ENCODE results near the gene EDIL3. TPM values are rescaled to one million over a fixed set of nuclear protein-coding genes. Genes with fewer than 3 reads are reported as not detected.

The EDIL3 gene
- total and polyA plus RNA-seq, 2 donors (not counting 1 experiment from before 2014, with no cell fraction given), result not detected

DNA sequence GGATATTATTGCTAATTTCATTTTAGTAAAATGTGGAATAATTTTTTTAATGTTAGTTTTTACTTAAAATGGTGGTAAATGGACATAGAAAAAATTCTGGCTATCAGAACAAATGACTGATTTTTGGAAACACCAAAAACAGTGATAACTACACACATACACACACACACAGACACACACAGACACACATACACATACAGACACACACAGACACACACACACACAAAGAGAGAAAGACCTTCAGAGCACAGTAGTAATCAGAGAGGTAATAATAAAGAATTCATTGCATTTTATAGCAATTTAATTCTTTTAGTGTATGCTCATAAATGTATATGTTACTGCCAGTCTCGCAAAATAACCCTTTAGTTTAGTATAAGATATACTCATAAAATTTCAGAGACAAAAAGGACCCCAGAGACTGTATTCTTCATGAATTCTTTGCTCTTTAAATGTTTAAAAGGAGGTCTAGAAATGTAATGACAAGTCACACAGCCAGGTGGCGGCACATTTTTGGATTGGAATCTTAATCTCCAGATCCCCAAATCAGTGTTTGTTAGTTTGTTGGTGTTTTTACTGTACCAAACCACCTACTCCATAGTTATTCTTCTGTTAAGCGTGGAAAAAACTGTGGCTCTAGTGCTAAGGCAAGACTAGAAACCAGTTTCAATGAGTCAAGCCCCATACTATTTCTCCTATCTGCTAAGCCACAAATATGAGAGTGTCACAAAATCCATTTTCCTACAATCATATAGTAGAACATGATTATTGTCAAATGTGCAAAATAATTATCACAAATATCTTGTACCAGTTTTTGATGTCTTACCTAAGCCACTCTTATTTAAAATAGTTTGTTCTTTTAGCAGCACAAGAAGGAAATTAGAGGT, 109.9 kb downstream of the EDIL3 start:
- ATAC-seq (ENCODE audit: low read depth) (no peak), DNase-seq (no peak)
- CTCF ChIA-PET, result no interaction called here
- Histone ChIP-seq H3K4me3 (ENCODE audit: control extremely low read depth in 1 of 5, extremely low read depth in 1 of 5, insufficient read depth in 1 of 5, low read depth in 2 of 5, low read length in 4 of 5) (no peak overlapping the region), H3K9ac (ENCODE audit: low read length) (no peak overlapping the region), H3K4me1 (ENCODE audit: control insufficient read depth in 2 of 2, insufficient read depth in 2 of 2, low read length in 2 of 2) (no peaks in the 10 kb centered on the region), H3K4me2 (replicated peaks; ENCODE audit: low read depth, low read length, poor library complexity, severe bottlenecking) (no peak overlapping the region), H3K79me2 (ENCODE audit: control insufficient read depth, insufficient read depth, low read length) (no peaks in the 10 kb centered on the region), H3K27me3 (replicated peaks in 1 of 4; ENCODE audit: control extremely low read depth in 1 of 4, control insufficient read depth in 3 of 4, insufficient read depth in 4 of 4, low read length in 3 of 4) (no peaks in the 10 kb centered on the region), H3K27ac (ENCODE audit: low read length in 2 of 2) (no peak overlapping the region), H4K20me1 (ENCODE audit: control insufficient read depth, insufficient read depth, low read length, poor library complexity, severe bottlenecking) (no peaks in the 10 kb centered on the region), H3K9me3 (ENCODE audit: control extremely low read depth in 1 of 3, control insufficient read depth in 2 of 3, insufficient read depth in 1 of 3, low read length in 2 of 3) (no peaks in the 10 kb centered on the region), H2AFZ (ENCODE audit: insufficient read depth, low read depth, low read length, poor library complexity, severe bottlenecking) (no peak overlapping the region), H3K36me3 (replicated peaks in 1 of 2; ENCODE audit: control extremely low read depth in 1 of 2, control insufficient read depth in 1 of 2, extremely low read depth in 1 of 2, insufficient read depth in 2 of 2, low read length in 1 of 2) (no peaks in the 10 kb centered on the region)
- WGBS (ENCODE audit: insufficient coverage), result 86% methylated on average over 1 of the region's 3 CpGs
- Mint-ChIP-seq H3K4me1 (no peaks in the 10 kb centered on the region), H3K27ac (no peak overlapping the region), H3K4me3 (no peak overlapping the region), H3K27me3 (no peaks in the 10 kb centered on the region), H3K9me3 (ENCODE audit: insufficient read depth) (no peaks in the 10 kb centered on the region)
- intact Hi-C loops (cut with micrococcal nuclease), result no loop called here
- no peak for TF ChIP-seq EZH2 (IDR thresholded peaks at IDR 0.05; ENCODE audit: borderline replicate concordance, insufficient read depth, low read depth, low read length, poor library complexity, severe bottlenecking)
- TF ChIP-seq, protein P1, sequence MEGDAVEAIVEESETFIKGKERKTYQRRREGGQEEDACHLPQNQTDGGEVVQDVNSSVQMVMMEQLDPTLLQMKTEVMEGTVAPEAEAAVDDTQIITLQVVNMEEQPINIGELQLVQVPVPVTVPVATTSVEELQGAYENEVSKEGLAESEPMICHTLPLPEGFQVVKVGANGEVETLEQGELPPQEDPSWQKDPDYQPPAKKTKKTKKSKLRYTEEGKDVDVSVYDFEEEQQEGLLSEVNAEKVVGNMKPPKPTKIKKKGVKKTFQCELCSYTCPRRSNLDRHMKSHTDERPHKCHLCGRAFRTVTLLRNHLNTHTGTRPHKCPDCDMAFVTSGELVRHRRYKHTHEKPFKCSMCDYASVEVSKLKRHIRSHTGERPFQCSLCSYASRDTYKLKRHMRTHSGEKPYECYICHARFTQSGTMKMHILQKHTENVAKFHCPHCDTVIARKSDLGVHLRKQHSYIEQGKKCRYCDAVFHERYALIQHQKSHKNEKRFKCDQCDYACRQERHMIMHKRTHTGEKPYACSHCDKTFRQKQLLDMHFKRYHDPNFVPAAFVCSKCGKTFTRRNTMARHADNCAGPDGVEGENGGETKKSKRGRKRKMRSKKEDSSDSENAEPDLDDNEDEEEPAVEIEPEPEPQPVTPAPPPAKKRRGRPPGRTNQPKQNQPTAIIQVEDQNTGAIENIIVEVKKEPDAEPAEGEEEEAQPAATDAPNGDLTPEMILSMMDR (IDR thresholded peaks at IDR 0.05), result no peak
- POLR2A ChIA-PET, result no interaction called here

DNA sequence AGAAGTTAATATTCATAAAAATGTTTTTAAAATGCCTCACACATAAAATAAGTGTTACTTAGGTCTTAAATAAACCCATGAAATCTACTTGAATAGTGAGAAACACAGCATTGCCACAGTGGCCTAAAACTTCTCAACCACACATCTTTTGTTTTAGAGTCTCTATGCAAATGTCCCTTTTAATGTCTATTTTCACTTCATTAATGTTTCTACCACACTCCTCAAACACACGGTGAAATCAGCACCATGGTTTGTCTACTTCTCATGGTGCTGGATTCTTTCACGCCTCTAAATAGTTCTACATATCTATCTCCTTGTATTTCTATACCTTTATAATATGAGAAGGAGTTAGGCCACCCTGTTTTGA, 111.2 kb downstream of the EDIL3 start:
- no peak overlapping the region for H2AFZ ChIP-seq (ENCODE audit: insufficient read depth, low read depth, low read length, poor library complexity, severe bottlenecking)
- no CpG with 5 or more reads among the region's 2 CpGs for WGBS (ENCODE audit: insufficient coverage)
- H3K4me2 ChIP-seq (replicated peaks; ENCODE audit: low read depth, low read length, poor library complexity, severe bottlenecking), result no peak overlapping the region

More for the DNA sequence above, 111.2 kb downstream of the EDIL3 start:
- no peak overlapping the region for H3K4me3 Mint-ChIP-seq
- ATAC-seq (ENCODE audit: low read depth), result no peak
- Histone ChIP-seq H3K27me3 (replicated peaks in 1 of 4; ENCODE audit: control extremely low read depth in 1 of 4, control insufficient read depth in 3 of 4, insufficient read depth in 4 of 4, low read length in 3 of 4) (no peaks in the 10 kb centered on the region), H3K4me1 (ENCODE audit: control insufficient read depth in 2 of 2, insufficient read depth in 2 of 2, low read length in 2 of 2) (no peaks in the 10 kb centered on the region), H3K9ac (ENCODE audit: low read length) (no peak overlapping the region), H4K20me1 (ENCODE audit: control insufficient read depth, insufficient read depth, low read length, poor library complexity, severe bottlenecking) (no peaks in the 10 kb centered on the region), H3K36me3 (replicated peaks in 1 of 2; ENCODE audit: control extremely low read depth in 1 of 2, control insufficient read depth in 1 of 2, extremely low read depth in 1 of 2, insufficient read depth in 2 of 2, low read length in 1 of 2) (no peaks in the 10 kb centered on the region), H3K79me2 (ENCODE audit: control insufficient read depth, insufficient read depth, low read length) (no peaks in the 10 kb centered on the region), H3K27ac (ENCODE audit: low read length in 2 of 2) (no peak overlapping the region), H3K4me3 (ENCODE audit: control extremely low read depth in 1 of 5, extremely low read depth in 1 of 5, insufficient read depth in 1 of 5, low read depth in 2 of 5, low read length in 4 of 5) (no peak overlapping the region), H3K9me3 (ENCODE audit: control extremely low read depth in 1 of 3, control insufficient read depth in 2 of 3, insufficient read depth in 1 of 3, low read length in 2 of 3) (no peaks in the 10 kb centered on the region)
- TF ChIP-seq, protein P1 (IDR thresholded peaks at IDR 0.05), result no peak
- TF ChIP-seq EZH2 (IDR thresholded peaks at IDR 0.05; ENCODE audit: borderline replicate concordance, insufficient read depth, low read depth, low read length, poor library complexity, severe bottlenecking), result no peak
- ChIA-PET CTCF (no interaction called here), POLR2A (no interaction called here)
- intact Hi-C loops (cut with micrococcal nuclease), result no loop called here
- no peak for DNase-seq
- no peaks in the 10 kb centered on the region for H3K9me3 Mint-ChIP-seq (ENCODE audit: insufficient read depth)
- H3K4me1 Mint-ChIP-seq, result no peaks in the 10 kb centered on the region
- no peak overlapping the region for H3K27ac Mint-ChIP-seq
- no peaks in the 10 kb centered on the region for H3K27me3 Mint-ChIP-seq

Data from B cell (primary cell).